ENCODE measurements around the gene HMOX1. TPM values are rescaled to one million over a fixed set of nuclear protein-coding genes. Genes with fewer than 3 reads are reported as not detected.

Gene HMOX1
- total RNA-seq, 1 donor from 2014 or later, result 1.6 TPM

- no peak overlapping the region for H3K27ac Mint-ChIP-seq
- no peaks in the 10 kb centered on the region for H3K27me3 Mint-ChIP-seq (ENCODE audit: low read depth)
- DNase-seq (ENCODE audit: low spot score in 2 of 2, unreplicated experiment in 2 of 2), result no peak
- H3K4me3 Mint-ChIP-seq, result no peak overlapping the region
- peaks cover 26% of the 10 kb centered on the region for H3K36me3 Mint-ChIP-seq
- H3K9me3 Mint-ChIP-seq, result no peaks in the 10 kb centered on the region
- no peak for TF ChIP-seq CTCF (IDR thresholded peaks at IDR 0.05; ENCODE audit: unreplicated experiment)
- no peaks in the 10 kb centered on the region for H3K4me1 Mint-ChIP-seq
These were observed 32.7 kb downstream of the HMOX1 start for GRCh38 chr22:35413624-35414023.

- no peak overlapping the region for H3K27ac Mint-ChIP-seq
- no peak for DNase-seq (ENCODE audit: low spot score in 2 of 2, unreplicated experiment in 2 of 2)
- no peaks in the 10 kb centered on the region for H3K27me3 Mint-ChIP-seq (ENCODE audit: low read depth)
- H3K9me3 Mint-ChIP-seq, result no peaks in the 10 kb centered on the region
- no peak for TF ChIP-seq CTCF (IDR thresholded peaks at IDR 0.05; ENCODE audit: unreplicated experiment)
- H3K4me3 Mint-ChIP-seq, result no peak overlapping the region
- no peaks in the 10 kb centered on the region for H3K4me1 Mint-ChIP-seq
- H3K36me3 Mint-ChIP-seq, result peaks cover 16% of the 10 kb centered on the region
These were observed 36.7 kb downstream of the HMOX1 start for GRCh38 chr22:35417606-35418005.

- no peaks in the 10 kb centered on the region for H3K27me3 Mint-ChIP-seq (ENCODE audit: low read depth)
- peaks cover 20% of the 10 kb centered on the region for H3K36me3 Mint-ChIP-seq
- H3K4me1 Mint-ChIP-seq, result no peaks in the 10 kb centered on the region
- no peak for TF ChIP-seq CTCF (IDR thresholded peaks at IDR 0.05; ENCODE audit: unreplicated experiment)
- no peak overlapping the region for H3K27ac Mint-ChIP-seq
- H3K9me3 Mint-ChIP-seq, result no peaks in the 10 kb centered on the region
- H3K4me3 Mint-ChIP-seq, result no peak overlapping the region
- DNase-seq (ENCODE audit: low spot score in 2 of 2, unreplicated experiment in 2 of 2), result no peak
These were observed 37.2 kb downstream of the HMOX1 start for GRCh38 chr22:35418088-35418487.

DNA sequence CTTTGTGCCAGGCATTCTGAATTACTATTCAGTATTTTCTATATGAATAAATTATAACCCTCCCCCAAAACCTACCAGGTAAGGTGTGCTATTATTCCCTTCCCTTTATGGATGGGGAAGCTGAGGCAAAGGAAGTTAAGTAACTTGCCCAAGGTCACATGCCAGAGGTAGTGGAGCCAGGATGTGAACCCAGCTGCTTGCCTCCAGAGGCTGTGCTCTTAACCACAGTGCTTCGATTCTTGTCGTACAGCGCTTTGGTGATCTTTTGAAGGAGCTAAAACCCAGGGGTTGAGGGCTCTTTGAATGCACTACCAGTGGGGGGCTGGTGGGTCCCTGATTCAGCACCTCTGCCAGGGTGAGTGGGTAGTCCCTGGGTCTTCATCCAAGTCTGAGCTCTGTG, 37.8 kb downstream of the HMOX1 start:
- no peak overlapping the region for H3K4me3 Mint-ChIP-seq
- no peaks in the 10 kb centered on the region for H3K9me3 Mint-ChIP-seq
- H3K27me3 Mint-ChIP-seq (ENCODE audit: low read depth), result no peaks in the 10 kb centered on the region
- H3K27ac Mint-ChIP-seq, result no peak overlapping the region
- TF ChIP-seq CTCF (IDR thresholded peaks at IDR 0.05; ENCODE audit: unreplicated experiment), result no peak
- no peaks in the 10 kb centered on the region for H3K4me1 Mint-ChIP-seq
- no peak for DNase-seq (ENCODE audit: low spot score in 2 of 2, unreplicated experiment in 2 of 2)
- peaks cover 20% of the 10 kb centered on the region for H3K36me3 Mint-ChIP-seq

GRCh38 chr22:35419756-35420155, 38.9 kb downstream of the HMOX1 start:
- Mint-ChIP-seq H3K4me1 (no peaks in the 10 kb centered on the region), H3K36me3 (peaks cover 18% of the 10 kb centered on the region), H3K4me3 (no peak overlapping the region), H3K27me3 (ENCODE audit: low read depth) (no peaks in the 10 kb centered on the region), H3K9me3 (no peaks in the 10 kb centered on the region), H3K27ac (no peak overlapping the region)
- TF ChIP-seq CTCF (IDR thresholded peaks at IDR 0.05; ENCODE audit: unreplicated experiment), result no peak
- DNase-seq (ENCODE audit: low spot score in 2 of 2, unreplicated experiment in 2 of 2), result no peak

DNA sequence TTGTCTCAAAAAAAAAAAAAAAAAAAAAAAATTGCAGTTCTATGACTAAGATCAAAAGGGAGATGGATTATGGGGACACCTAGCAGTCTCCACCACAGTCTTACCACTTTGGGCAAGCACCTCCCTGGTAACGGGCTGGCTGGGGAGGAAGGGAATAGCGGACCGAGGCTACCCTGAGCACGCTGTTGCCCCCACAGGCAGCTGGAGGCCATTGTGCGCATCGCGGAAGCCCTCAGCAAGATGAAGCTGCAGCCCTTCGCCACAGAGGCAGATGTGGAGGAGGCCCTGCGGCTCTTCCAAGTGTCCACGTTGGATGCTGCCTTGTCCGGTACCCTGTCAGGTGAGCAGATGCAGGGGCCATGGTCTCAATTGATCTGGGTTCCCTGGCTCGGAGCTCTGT, 40.2 kb downstream of the HMOX1 start:
- peaks cover 1% of the 10 kb centered on the region for H3K4me1 Mint-ChIP-seq
- H3K27me3 Mint-ChIP-seq (ENCODE audit: low read depth), result no peaks in the 10 kb centered on the region
- TF ChIP-seq CTCF (IDR thresholded peaks at IDR 0.05; ENCODE audit: unreplicated experiment), result no peak
- peaks cover 15% of the 10 kb centered on the region for H3K36me3 Mint-ChIP-seq
- DNase-seq (ENCODE audit: low spot score in 2 of 2, unreplicated experiment in 2 of 2), result no peak
- H3K9me3 Mint-ChIP-seq, result no peaks in the 10 kb centered on the region
- H3K27ac Mint-ChIP-seq, result no peak overlapping the region
- no peak overlapping the region for H3K4me3 Mint-ChIP-seq
